Caki2 (cell line): ENCODE data around the gene SORCS3. TPM values are rescaled to one million over a fixed set of nuclear protein-coding genes. Genes with fewer than 3 reads are reported as not detected.

Experiments
- DNase-seq: peaks from one replicate; pipeline ENCODE4 v3.0.0-alpha.2; 2015; ENCODE audit warnings: low read depth
- in situ Hi-C: cut with HindIII; loops from 2 replicates; pipeline ENCODE4 v1.10.0; 2016; ENCODE audit warnings: low sequenced_read_pairs, low pct_unique_long_range_greater_than_20kb, mixed read lengths
- total RNA-seq: library from RNA; depleted of rRNA; stranded (reverse); fragments of >200 nt; shearing (Covaris generic); gene quantifications from 2 replicates; pipeline ENCODE4 v1.2.3, GENCODE V29; 2014; ENCODE audit warnings: low replicate concordance

SORCS3 gene
- total RNA-seq, 1 experiment from 2014 or later, result 0.10 TPM

- no peak for DNase-seq
- in situ Hi-C loops, result no loop called here
Measured at GRCh38 chr10:105278439-105278838, 637.3 kb downstream of the SORCS3 start.

GRCh38 chr10:105279101-105279500, 638.0 kb downstream of the SORCS3 start:
- in situ Hi-C loops, result no loop called here
- DNase-seq, result no peak

- in situ Hi-C loops, result no loop called here
- no peak for DNase-seq
Measured at GRCh38 chr10:105280895-105281294, 639.8 kb downstream of the SORCS3 start.

GRCh38 chr10:105284476-105285215, 643.6 kb downstream of the SORCS3 start:
- in situ Hi-C loops, result no loop called here
- DNase-seq, result no peak

- no peak for DNase-seq
- in situ Hi-C loops, result no loop called here
Measured at GRCh38 chr10:105288026-105288425, 646.9 kb downstream of the SORCS3 start.

GRCh38 chr10:105288613-105289012, 647.5 kb downstream of the SORCS3 start:
- in situ Hi-C loops, result no loop called here
- no peak for DNase-seq

- in situ Hi-C loops, result no loop called here
- DNase-seq, result no peak
Measured at GRCh38 chr10:105291571-105291970, 650.5 kb downstream of the SORCS3 start.

- DNase-seq, result no peak
Measured at GRCh38 chr10:105292236-105292635, 651.1 kb downstream of the SORCS3 start.

More at GRCh38 chr10:105292236-105292635, 651.1 kb downstream of the SORCS3 start:
- in situ Hi-C loops, result no loop called here
